ENCODE measurements around the gene DNAAF1.

DNAAF1 gene

DNA sequence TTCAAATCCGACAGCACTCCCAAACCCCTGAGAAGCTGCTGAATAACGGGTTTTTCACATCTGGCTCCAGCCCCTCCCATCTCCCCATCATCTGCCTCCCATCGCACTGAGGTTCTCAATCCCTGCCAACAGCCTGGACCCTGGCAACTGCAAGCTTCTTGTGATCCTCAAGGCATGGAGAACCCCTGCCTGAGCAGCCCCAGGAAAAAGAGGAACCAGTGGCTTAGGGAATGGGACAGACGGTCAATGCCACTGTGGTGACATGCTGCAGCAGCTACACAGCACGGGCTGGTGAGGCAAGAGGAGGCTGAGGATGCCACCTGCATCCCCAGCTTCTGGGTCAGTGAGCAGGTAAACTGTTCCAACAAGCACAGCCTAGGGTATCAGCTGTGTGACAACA lies 25.1 kb upstream of the DNAAF1 start:
- peaks cover 20% of the 10 kb centered on the region for H3K4me1 ChIP-seq
- no peak overlapping the region for H3K27ac ChIP-seq
- H3K9me3 ChIP-seq: no peaks in the 10 kb centered on the region
- H3K9ac ChIP-seq: no peak overlapping the region
- peaks cover 38% of the 10 kb centered on the region for H3K36me3 ChIP-seq
- TF ChIP-seq Cebpa-rat (IDR thresholded peaks at IDR 0.05): no peak
- no peak overlapping the region for H3K4me3 ChIP-seq
- H3K27me3 ChIP-seq: no peaks in the 10 kb centered on the region
- peaks cover 12% of the 10 kb centered on the region for H4K20me1 ChIP-seq
- no peak overlapping the region for H3K4me2 ChIP-seq

DNA sequence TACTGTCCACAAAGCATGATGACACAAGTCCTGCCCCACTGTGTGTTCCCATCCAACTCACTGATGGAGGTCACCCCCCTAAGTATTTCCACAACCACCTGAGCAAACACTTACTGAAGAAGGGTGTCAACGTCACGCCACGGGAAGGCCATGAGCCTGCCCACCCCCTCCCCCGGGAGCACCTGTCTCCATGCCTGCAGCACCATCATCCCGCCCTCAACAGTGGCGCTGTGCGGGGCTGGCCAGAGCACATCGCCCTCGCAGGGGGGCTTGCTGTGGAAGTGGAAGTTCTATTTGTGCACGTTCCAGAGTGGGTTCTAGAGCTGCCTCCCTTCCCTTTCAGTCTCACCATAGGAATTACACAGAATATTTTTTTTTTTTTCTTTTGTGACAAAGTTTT lies 24.1 kb upstream of the DNAAF1 start:
- no peak overlapping the region for H3K27ac ChIP-seq
- no peaks in the 10 kb centered on the region for H3K27me3 ChIP-seq

DNA sequence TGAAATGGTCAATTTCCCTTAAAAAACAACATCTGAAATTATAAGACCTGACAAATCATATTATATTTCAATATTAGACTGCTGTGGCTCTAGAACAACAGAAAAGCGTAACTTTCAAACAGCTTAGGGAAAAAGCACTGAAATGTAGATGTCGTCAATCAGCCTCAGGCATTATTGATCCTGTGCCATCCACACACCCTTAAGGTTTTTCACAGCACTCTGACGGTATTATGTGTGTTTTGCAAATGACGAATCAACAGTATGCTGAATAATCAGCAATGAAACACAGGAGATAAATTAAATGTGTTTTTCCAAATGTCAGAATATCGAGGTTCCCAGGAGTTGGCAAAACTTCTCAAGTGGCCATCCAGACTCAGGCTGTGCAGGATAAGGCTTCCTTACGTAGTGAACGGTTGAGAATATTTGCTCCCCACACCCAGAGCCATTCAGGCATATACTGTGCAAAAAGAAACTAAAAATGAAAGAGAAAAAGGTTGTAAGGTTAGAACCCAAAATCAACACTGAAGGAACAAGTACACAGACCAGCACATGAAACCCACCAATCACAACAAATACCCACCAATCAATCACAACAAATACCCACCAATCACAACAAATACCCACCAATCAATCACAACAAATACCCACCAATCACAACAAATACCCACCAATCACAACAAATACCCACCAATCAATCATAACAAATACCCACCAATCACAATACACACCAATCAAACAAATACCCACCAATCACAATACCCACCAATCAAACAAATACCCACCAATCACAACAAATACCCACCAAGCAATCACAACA lies 20.6 kb upstream of the DNAAF1 start:
- Histone ChIP-seq H3K4me1 (0 out of 2 replicates have a peak, but pooled peaks cover 7% of the 10 kb centered on the region), H3K27ac (no peak overlapping the region), H3K9ac (no peak overlapping the region), H3K27me3 (no peaks in the 10 kb centered on the region), H3K4me3 (no peak overlapping the region), H3K9me3 (no peaks in the 10 kb centered on the region), H3K36me3 (peaks cover 57% of the 10 kb centered on the region), H3K4me2 (no peak overlapping the region), H4K20me1 (no peaks in the 10 kb centered on the region)
- TF ChIP-seq Cebpa-rat (IDR thresholded peaks at IDR 0.05): no peak

More for the DNA sequence above, 24.1 kb upstream of the DNAAF1 start:
- no peak overlapping the region for H3K4me3 ChIP-seq
- no peak overlapping the region for H3K4me2 ChIP-seq
- no peak overlapping the region for H3K9ac ChIP-seq
- H3K9me3 ChIP-seq: no peaks in the 10 kb centered on the region
- H3K4me1 ChIP-seq: peaks cover 16% of the 10 kb centered on the region
- TF ChIP-seq Cebpa-rat (IDR thresholded peaks at IDR 0.05): no peak
- H3K36me3 ChIP-seq: peaks cover 37% of the 10 kb centered on the region
- peaks cover 3% of the 10 kb centered on the region; the same call in 1 of the 2 replicates for H4K20me1 ChIP-seq

DNA sequence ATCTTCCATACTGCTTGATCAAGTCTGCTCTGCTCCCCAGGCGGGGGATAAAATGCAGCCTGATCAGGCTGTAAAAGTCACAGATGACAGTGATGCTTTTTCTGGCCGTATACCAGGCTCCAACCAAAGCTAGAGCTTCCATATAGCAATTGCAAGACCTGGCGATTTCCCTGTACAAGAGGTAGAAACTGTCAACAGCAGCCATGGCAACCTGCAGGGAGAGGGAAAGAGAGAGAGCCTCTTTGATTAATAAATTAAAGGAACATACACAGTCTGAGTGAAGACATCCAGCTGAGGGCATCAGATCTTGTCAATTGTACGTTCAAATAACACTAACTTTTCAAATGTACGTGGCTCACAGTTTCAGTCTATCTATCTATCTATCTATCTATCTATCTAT lies 14.0 kb upstream of the DNAAF1 start:
- Histone ChIP-seq H3K9me3 (no peaks in the 10 kb centered on the region), H3K9ac (no peak overlapping the region), H3K27ac (no peak overlapping the region), H3K4me1 (0 out of 2 replicates have a peak, but pooled peaks cover 7% of the 10 kb centered on the region), H3K4me2 (no peak overlapping the region), H4K20me1 (peaks cover 7% of the 10 kb centered on the region), H3K36me3 (peaks cover 37% of the 10 kb centered on the region), H3K27me3 (no peaks in the 10 kb centered on the region), H3K4me3 (no peak overlapping the region)
- TF ChIP-seq Cebpa-rat (IDR thresholded peaks at IDR 0.05): no peak

DNA sequence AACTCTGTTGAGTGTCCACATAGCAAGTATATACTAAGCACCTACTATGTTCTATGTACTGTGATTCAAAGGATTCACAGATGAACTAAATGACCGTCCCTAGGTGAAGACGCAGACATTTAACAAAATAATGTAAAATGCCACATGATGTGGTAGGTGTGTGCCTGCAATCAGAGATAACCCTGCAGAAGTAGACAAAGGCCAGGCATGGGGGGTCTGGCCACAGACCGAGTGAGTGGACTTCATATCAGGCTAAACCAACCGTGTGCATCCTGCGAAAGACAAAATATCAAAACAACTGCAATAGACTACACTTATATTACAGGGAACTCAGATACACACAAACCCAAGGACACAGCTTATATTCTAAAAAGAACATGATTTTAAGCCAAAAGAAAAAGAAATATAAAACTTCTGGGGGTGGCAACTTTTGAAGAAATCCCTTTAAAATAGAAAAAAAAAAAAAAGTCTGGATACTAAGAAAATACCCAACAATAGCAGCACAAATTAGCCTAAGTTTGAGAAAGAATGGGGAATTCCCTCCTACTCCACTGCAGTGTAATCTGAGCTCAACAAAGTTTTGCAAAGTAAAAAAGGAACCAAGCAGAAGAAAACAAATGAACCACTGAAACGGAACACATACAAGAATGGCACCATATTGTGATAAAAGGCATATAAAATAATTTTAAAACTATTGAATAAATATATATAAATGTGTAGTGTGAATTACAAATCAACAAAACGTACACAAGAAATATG lies 12.4 kb upstream of the DNAAF1 start:
- H3K9me3 ChIP-seq: no peaks in the 10 kb centered on the region
- no peak overlapping the region for H3K27ac ChIP-seq
- H4K20me1 ChIP-seq: peaks cover 23% of the 10 kb centered on the region
- peaks cover 29% of the 10 kb centered on the region for H3K36me3 ChIP-seq
- H3K9ac ChIP-seq: no peak overlapping the region
- no peak for TF ChIP-seq Cebpa-rat (IDR thresholded peaks at IDR 0.05)
- no peak overlapping the region for H3K4me2 ChIP-seq
- peaks cover 22% of the 10 kb centered on the region for H3K4me1 ChIP-seq
- no peak overlapping the region for H3K4me3 ChIP-seq
- no peaks in the 10 kb centered on the region for H3K27me3 ChIP-seq

DNA sequence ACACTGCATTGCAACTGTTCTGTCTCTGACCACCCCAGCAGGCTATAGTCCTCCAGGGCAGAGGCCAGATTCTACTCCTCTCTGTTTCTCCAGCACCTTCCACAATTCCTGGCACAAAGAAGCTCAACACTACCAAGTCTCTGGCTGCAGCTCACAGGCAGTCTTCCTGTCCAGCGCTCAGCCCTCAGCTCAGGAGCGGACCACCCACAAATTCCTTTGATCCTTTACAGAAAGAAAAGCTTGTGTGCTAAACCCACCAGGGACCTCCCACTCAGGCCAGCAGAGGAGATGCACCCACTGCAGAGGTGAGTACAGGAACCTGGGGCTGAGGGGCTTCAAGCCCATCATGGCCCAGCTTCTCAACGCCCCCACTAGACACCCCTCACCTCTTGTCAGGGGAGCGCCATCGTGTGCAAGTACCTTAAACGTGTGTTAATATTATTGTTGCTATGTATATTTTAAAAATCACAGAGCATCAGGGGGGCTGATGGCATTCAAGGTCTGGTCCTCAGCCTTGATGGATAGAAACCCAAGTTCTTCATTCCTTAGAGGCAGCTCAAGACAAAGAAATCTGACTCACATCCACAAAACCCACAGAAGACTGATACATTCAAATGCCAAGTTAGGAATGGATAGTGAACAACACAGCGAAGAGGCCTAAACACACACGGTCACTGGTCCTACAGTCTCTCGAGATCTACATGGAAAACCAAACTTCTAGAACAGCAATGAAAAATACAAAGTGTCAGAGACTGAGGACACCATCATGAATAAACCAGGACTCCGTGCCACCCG lies 8.6 kb upstream of the DNAAF1 start:
- Histone ChIP-seq H3K36me3 (no peaks in the 10 kb centered on the region; the same call in 1 of the 2 replicates), H3K27ac (no peak overlapping the region), H3K4me1 (peaks cover 51% of the 10 kb centered on the region), H3K4me2 (peak overlapping the region; percentile 22; the same call in 1 of the 2 replicates), H3K9ac (no peak overlapping the region), H3K4me3 (no peak overlapping the region), H4K20me1 (peaks cover 50% of the 10 kb centered on the region), H3K9me3 (no peaks in the 10 kb centered on the region), H3K27me3 (no peaks in the 10 kb centered on the region)
- TF ChIP-seq Cebpa-rat (IDR thresholded peaks at IDR 0.05): no peak

DNA sequence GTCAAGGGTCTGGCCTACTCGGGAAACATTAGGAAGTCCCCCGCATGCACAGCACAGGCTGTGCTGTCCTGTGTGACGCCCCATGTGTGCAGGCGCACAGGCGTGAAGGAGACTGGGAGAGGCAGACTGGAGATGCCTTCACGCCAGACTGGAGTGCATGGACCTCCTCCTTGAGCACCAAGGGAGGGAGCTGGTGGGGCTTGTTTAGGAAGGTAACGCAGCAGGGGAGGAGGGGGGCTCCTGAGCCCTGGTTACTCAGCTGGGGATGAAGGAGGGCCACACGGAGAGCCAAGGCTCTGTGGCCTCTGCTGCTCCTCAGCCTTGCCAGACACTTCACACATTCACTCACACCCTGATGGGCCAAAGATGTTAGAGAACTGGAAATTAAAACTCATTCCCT lies 7.8 kb upstream of the DNAAF1 start:
- Histone ChIP-seq H3K27ac (peak overlapping the region; percentile 22; the same call in 1 of the 2 replicates), H3K4me1 (peaks cover 55% of the 10 kb centered on the region), H3K27me3 (no peaks in the 10 kb centered on the region), H4K20me1 (peaks cover 57% of the 10 kb centered on the region), H3K9ac (no peak overlapping the region), H3K4me2 (peak overlapping the region; percentile 22; the same call in 1 of the 2 replicates), H3K9me3 (no peaks in the 10 kb centered on the region), H3K4me3 (no peak overlapping the region), H3K36me3 (no peaks in the 10 kb centered on the region; the same call in 1 of the 2 replicates)
- no peak for TF ChIP-seq Cebpa-rat (IDR thresholded peaks at IDR 0.05)

DNA sequence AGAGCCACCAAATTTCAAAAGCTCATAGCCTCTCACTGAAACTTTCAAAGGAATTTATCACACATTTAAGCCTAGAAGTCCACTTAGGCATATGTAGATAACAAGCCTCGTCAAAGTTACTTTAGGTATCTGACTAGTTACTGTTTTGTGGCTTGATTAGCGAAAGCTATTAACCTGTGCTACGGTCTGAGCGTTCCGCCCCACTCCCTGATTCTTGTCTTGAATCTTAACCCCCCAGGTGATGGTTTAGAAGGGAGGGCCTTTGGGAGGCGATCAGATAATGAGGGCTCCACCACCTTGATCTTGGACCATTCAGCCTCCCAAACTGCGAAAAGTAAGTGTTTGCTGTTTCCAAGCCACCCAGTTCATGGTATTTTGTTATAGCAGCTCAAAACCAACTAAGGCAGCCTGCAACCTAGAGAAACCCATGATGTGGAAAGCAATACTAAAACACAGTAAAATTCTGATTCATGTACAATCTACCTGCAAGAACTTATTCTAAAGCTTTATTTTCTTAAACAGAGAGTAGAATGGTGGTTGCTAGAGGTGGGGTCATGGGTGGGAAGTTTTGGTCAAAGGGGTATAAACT lies 7.2 kb upstream of the DNAAF1 start:
- no peak overlapping the region for H3K4me3 ChIP-seq
- H3K27me3 ChIP-seq: no peaks in the 10 kb centered on the region
- H3K36me3 ChIP-seq: no peaks in the 10 kb centered on the region
- no peak overlapping the region for H3K9ac ChIP-seq
- no peak overlapping the region for H3K27ac ChIP-seq
- H3K4me1 ChIP-seq: peaks cover 55% of the 10 kb centered on the region
- no peak for TF ChIP-seq Cebpa-rat (IDR thresholded peaks at IDR 0.05)
- H3K9me3 ChIP-seq: no peaks in the 10 kb centered on the region
- peaks cover 63% of the 10 kb centered on the region for H4K20me1 ChIP-seq
- H3K4me2 ChIP-seq: peak overlapping the region; percentile 22

DNA sequence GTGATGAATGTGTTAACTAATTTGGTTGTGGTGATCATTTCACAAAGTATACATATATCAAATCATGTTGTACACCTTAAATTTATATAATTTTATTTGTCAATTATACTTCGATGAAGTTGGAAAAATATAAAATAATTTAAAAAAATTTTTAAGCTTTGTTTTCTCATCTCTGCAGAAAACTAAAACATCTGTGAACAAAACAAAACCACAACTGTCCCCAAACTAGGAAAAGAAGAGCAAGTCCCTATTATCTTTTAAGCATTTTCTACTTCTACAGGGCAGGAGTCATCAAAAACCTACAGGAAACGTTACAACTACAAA lies 6.6 kb upstream of the DNAAF1 start:
- H3K4me1 ChIP-seq: peaks cover 57% of the 10 kb centered on the region
- no peaks in the 10 kb centered on the region for H3K9me3 ChIP-seq
- no peak overlapping the region for H3K27ac ChIP-seq
- 0 out of 2 replicates have a peak overlapping the region, but pooled peaks have one; percentile 12 for H3K9ac ChIP-seq
- peak overlapping the region; percentile 50 for H3K4me2 ChIP-seq
- H4K20me1 ChIP-seq: peaks cover 69% of the 10 kb centered on the region
- no peak overlapping the region for H3K4me3 ChIP-seq
- TF ChIP-seq Cebpa-rat (IDR thresholded peaks at IDR 0.05): no peak
- no peaks in the 10 kb centered on the region for H3K27me3 ChIP-seq
- H3K36me3 ChIP-seq: no peaks in the 10 kb centered on the region
